Peyer's patch (tissue), 4 donors: Measurements from ENCODE around the gene LHFPL5.

Experiments
- CTCF ChIP-seq, 6 experiments: fragments of 450-650 bp in 4 of 6; fragments of 200-600 bp in 2 of 6; sonication (generic) in 1 of 6; IDR thresholded peaks; one replicate each; pipeline ENCODE4 v1.5.1; 2017 to 2019; ENCODE audit warnings: antibody characterized with exemption in 6 of 6, mild to moderate bottlenecking in 3 of 6, moderate library complexity in 1 of 6
- POLR2A ChIP-seq, 2 donors: fragments of 450-650 bp; IDR thresholded peaks; one replicate each; pipeline ENCODE4 v1.5.1; 2017; ENCODE audit warnings: antibody characterized with exemption in 2 of 2, mild to moderate bottlenecking in 2 of 2, moderate library complexity in 2 of 2

- TF ChIP-seq POLR2A (IDR thresholded peaks at IDR 0.05), result no peak
- no peak for TF ChIP-seq CTCF (IDR thresholded peaks at IDR 0.05)
These were observed 28.6 kb upstream of the LHFPL5 start, which contains the start of gene CLPSL2 for GRCh38 chr6:35776364-35777215.
